Measurements from ENCODE around the gene RAB11FIP3.

DNA sequence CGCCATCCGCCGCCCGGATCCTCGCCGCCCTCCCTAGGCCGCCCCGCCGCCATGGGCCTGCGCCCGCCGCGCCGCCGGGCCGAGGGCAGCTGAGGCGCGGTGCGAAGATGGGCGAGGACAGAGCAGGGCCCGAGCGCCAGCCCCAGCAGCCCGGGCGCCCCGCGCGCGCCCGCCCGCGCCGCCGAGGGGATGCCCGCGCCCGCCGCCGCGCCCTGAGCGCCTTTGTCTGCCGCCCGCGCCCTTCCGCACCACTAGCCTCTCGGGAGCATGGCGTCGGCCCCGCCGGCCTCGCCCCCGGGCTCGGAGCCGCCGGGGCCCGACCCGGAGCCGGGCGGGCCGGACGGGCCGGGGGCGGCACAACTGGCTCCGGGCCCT is 278 bp downstream of the RAB11FIP3 start:
- TF ChIP-seq POLR2A (IDR thresholded peaks at IDR 0.05) (no peak), CTCF (IDR thresholded peaks at IDR 0.05) (no peak)

Measured in ovary (tissue), 3 donors.